ENCODE results near the gene PRICKLE3. TPM values are rescaled to one million over a fixed set of nuclear protein-coding genes. Genes with fewer than 3 reads are reported as not detected.

Gene PRICKLE3
- total RNA-seq, 1 donor from 2014 or later: 2.6 TPM

GRCh38 chrX:49225858-49226257 lies 39.7 kb upstream of the PRICKLE3 start:
- no peaks in the 10 kb centered on the region for H3K36me3 ChIP-seq (ENCODE audit: control insufficient read depth in 3 of 3, insufficient read depth in 3 of 3, low read length in 3 of 3)

GRCh38 chrX:49221868-49222267 lies 35.7 kb upstream of the PRICKLE3 start:
- Histone ChIP-seq H3K27me3 (ENCODE audit: control insufficient read depth in 3 of 3, insufficient read depth in 3 of 3, low read length in 3 of 3) (peaks cover 0 to 3% (median 3%) of the 10 kb centered on the region in 3 donors), H3K36me3 (ENCODE audit: control insufficient read depth in 3 of 3, insufficient read depth in 3 of 3, low read length in 3 of 3) (no peaks in the 10 kb centered on the region), H3K4me3 (ENCODE audit: low read length in 3 of 3) (no peak overlapping the region), H3K4me1 (ENCODE audit: control insufficient read depth in 3 of 3, insufficient read depth in 3 of 3, low read length in 3 of 3) (no peaks in the 10 kb centered on the region), H3K27ac (ENCODE audit: low read depth, low read length) (no peak overlapping the region), H3K9ac (ENCODE audit: low read depth in 1 of 3, low read length in 3 of 3) (no peak overlapping the region), H3K9me3 (ENCODE audit: control insufficient read depth in 3 of 3, low read length in 3 of 3) (no peaks in the 10 kb centered on the region)

More at GRCh38 chrX:49225858-49226257, 39.7 kb upstream of the PRICKLE3 start:
- Histone ChIP-seq H3K4me3 (ENCODE audit: low read length in 3 of 3) (no peak overlapping the region), H3K4me1 (ENCODE audit: control insufficient read depth in 3 of 3, insufficient read depth in 3 of 3, low read length in 3 of 3) (no peaks in the 10 kb centered on the region), H3K9ac (ENCODE audit: low read depth in 1 of 3, low read length in 3 of 3) (no peak overlapping the region), H3K27me3 (ENCODE audit: control insufficient read depth in 3 of 3, insufficient read depth in 3 of 3, low read length in 3 of 3) (peaks cover 0 to 3% (median 3%) of the 10 kb centered on the region in 3 donors), H3K9me3 (ENCODE audit: control insufficient read depth in 3 of 3, low read length in 3 of 3) (no peaks in the 10 kb centered on the region), H3K27ac (ENCODE audit: low read depth, low read length) (no peak overlapping the region)

DNA sequence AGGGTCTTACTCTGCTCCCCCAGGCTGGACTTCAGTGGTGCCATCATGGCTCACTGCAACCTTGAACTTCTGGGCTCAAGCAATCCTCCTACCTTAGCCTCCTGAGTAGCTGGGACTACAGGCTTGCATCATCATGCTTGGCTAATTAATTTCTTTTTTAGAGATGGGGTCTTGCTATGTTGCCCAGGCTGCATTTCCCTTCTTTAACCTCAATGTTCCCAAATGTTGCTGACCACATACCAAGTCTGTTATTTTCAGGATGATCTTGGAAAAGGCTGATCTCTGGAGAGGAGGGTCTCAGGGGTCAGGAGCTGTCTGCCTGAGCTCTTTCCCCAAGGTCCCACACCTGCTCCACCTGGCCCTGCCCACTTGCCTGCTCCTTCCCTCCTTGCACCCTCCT lies 33.9 kb upstream of the PRICKLE3 start:
- Histone ChIP-seq H3K9me3 (ENCODE audit: control insufficient read depth in 3 of 3, low read length in 3 of 3) (no peaks in the 10 kb centered on the region), H3K4me3 (ENCODE audit: low read length in 3 of 3) (no peak overlapping the region), H3K36me3 (ENCODE audit: control insufficient read depth in 3 of 3, insufficient read depth in 3 of 3, low read length in 3 of 3) (no peaks in the 10 kb centered on the region), H3K27ac (ENCODE audit: low read depth, low read length) (no peak overlapping the region), H3K4me1 (ENCODE audit: control insufficient read depth in 3 of 3, insufficient read depth in 3 of 3, low read length in 3 of 3) (no peaks in the 10 kb centered on the region), H3K9ac (ENCODE audit: low read depth in 1 of 3, low read length in 3 of 3) (no peak overlapping the region), H3K27me3 (ENCODE audit: control insufficient read depth in 3 of 3, insufficient read depth in 3 of 3, low read length in 3 of 3) (peaks cover 0 to 3% (median 0%) of the 10 kb centered on the region in 3 donors)

GRCh38 chrX:49214996-49215526 lies 28.9 kb upstream of the PRICKLE3 start:
- no peaks in the 10 kb centered on the region for H3K4me1 ChIP-seq (ENCODE audit: control insufficient read depth in 3 of 3, insufficient read depth in 3 of 3, low read length in 3 of 3)
- no peaks in the 10 kb centered on the region for H3K9me3 ChIP-seq (ENCODE audit: control insufficient read depth in 3 of 3, low read length in 3 of 3)
- H3K9ac ChIP-seq (ENCODE audit: low read depth in 1 of 3, low read length in 3 of 3): no peak overlapping the region
- H3K4me3 ChIP-seq (ENCODE audit: low read length in 3 of 3): no peak overlapping the region
- H3K27ac ChIP-seq (ENCODE audit: low read depth, low read length): no peak overlapping the region
- H3K27me3 ChIP-seq (ENCODE audit: control insufficient read depth in 3 of 3, insufficient read depth in 3 of 3, low read length in 3 of 3): no peaks in the 10 kb centered on the region
- H3K36me3 ChIP-seq (ENCODE audit: control insufficient read depth in 3 of 3, insufficient read depth in 3 of 3, low read length in 3 of 3): no peaks in the 10 kb centered on the region

DNA sequence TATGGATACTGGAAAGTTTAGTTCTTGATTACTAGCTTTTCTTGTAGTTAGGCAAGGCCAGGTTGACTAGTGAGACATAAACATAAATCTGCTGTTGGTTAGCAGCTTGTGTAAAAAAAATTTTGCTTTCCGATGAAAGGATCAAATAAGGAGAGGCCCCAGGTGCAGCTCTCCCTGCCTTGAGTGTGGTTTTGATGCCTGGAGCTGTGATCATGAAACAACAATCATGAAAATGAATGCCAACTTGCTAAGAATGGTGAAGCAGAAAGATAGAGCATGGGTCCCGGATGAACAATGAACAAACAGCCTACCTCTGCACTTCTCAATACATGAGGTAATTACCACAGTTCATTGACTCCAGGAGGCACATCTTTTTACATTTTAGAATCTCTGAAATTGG lies 28.2 kb upstream of the PRICKLE3 start:
- peaks cover 0 to 5% (median 2%) of the 10 kb centered on the region in 3 donors for H3K27me3 ChIP-seq (ENCODE audit: control insufficient read depth in 3 of 3, insufficient read depth in 3 of 3, low read length in 3 of 3)
- H3K4me3 ChIP-seq (ENCODE audit: low read length in 3 of 3): no peak overlapping the region
- no peaks in the 10 kb centered on the region for H3K9me3 ChIP-seq (ENCODE audit: control insufficient read depth in 3 of 3, low read length in 3 of 3)
- H3K4me1 ChIP-seq (ENCODE audit: control insufficient read depth in 3 of 3, insufficient read depth in 3 of 3, low read length in 3 of 3): no peaks in the 10 kb centered on the region
- no peak overlapping the region for H3K9ac ChIP-seq (ENCODE audit: low read depth in 1 of 3, low read length in 3 of 3)
- no peaks in the 10 kb centered on the region for H3K36me3 ChIP-seq (ENCODE audit: control insufficient read depth in 3 of 3, insufficient read depth in 3 of 3, low read length in 3 of 3)
- H3K27ac ChIP-seq (ENCODE audit: low read depth, low read length): no peak overlapping the region

DNA sequence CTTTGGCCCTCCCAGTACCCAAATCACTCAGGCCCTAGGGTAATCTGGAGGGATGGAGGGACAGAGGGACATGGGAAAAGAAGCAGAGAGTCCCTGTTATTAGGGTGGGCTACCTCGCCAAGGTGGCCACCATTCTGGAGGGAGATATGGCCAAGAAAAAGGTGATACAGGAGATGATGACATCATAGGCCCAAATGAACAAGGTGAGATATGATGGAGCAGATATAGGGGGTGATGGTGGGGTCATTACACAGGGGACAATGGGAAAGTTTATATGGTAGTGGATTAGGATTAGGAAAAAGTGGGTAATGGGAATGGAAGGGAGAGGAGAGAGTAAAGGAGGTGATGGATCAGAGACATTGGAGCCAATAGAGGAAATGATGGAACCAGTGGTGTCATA lies 26.7 kb upstream of the PRICKLE3 start:
- no peak overlapping the region for H3K27ac ChIP-seq (ENCODE audit: low read depth, low read length)
- H3K36me3 ChIP-seq (ENCODE audit: control insufficient read depth in 3 of 3, insufficient read depth in 3 of 3, low read length in 3 of 3): no peaks in the 10 kb centered on the region
- no peak overlapping the region for H3K4me3 ChIP-seq (ENCODE audit: low read length in 3 of 3)
- H3K9ac ChIP-seq (ENCODE audit: low read depth in 1 of 3, low read length in 3 of 3): no peak overlapping the region
- peaks cover 0 to 5% (median 5%) of the 10 kb centered on the region in 3 donors for H3K27me3 ChIP-seq (ENCODE audit: control insufficient read depth in 3 of 3, insufficient read depth in 3 of 3, low read length in 3 of 3)
- no peaks in the 10 kb centered on the region for H3K4me1 ChIP-seq (ENCODE audit: control insufficient read depth in 3 of 3, insufficient read depth in 3 of 3, low read length in 3 of 3)
- no peaks in the 10 kb centered on the region for H3K9me3 ChIP-seq (ENCODE audit: control insufficient read depth in 3 of 3, low read length in 3 of 3)

GRCh38 chrX:49212209-49212608 lies 26.0 kb upstream of the PRICKLE3 start:
- Histone ChIP-seq H3K9ac (ENCODE audit: low read depth in 1 of 3, low read length in 3 of 3) (no peak overlapping the region), H3K27ac (ENCODE audit: low read depth, low read length) (no peak overlapping the region), H3K36me3 (ENCODE audit: control insufficient read depth in 3 of 3, insufficient read depth in 3 of 3, low read length in 3 of 3) (no peaks in the 10 kb centered on the region), H3K27me3 (ENCODE audit: control insufficient read depth in 3 of 3, insufficient read depth in 3 of 3, low read length in 3 of 3) (peaks cover 0 to 5% (median 5%) of the 10 kb centered on the region in 3 donors), H3K4me1 (ENCODE audit: control insufficient read depth in 3 of 3, insufficient read depth in 3 of 3, low read length in 3 of 3) (no peaks in the 10 kb centered on the region), H3K9me3 (ENCODE audit: control insufficient read depth in 3 of 3, low read length in 3 of 3) (no peaks in the 10 kb centered on the region), H3K4me3 (ENCODE audit: low read length in 3 of 3) (no peak overlapping the region)

DNA sequence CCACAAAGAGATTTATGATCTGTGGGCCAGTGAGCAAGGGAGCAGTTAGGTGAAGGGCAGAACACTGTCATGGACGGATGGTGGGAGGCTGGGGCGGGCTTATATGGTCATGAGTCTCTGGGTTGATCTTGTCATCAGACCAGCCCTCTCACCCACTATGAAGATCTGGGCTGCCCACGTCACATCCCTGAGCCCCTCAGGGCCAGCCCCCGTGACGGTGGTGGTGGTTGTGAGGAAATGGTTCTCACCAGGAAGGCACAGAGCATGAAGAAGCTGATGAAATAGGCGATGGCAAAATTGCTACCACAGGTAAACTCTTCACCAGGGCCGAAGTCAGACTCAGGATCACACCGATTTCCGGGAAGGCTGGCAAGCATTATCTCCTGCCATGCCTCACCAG lies 24.9 kb upstream of the PRICKLE3 start:
- no peak overlapping the region for H3K4me3 ChIP-seq (ENCODE audit: low read length in 3 of 3)
- no peaks in the 10 kb centered on the region for H3K4me1 ChIP-seq (ENCODE audit: control insufficient read depth in 3 of 3, insufficient read depth in 3 of 3, low read length in 3 of 3)
- H3K27me3 ChIP-seq (ENCODE audit: control insufficient read depth in 3 of 3, insufficient read depth in 3 of 3, low read length in 3 of 3): peaks cover 0 to 5% (median 5%) of the 10 kb centered on the region in 3 donors
- no peaks in the 10 kb centered on the region for H3K36me3 ChIP-seq (ENCODE audit: control insufficient read depth in 3 of 3, insufficient read depth in 3 of 3, low read length in 3 of 3)
- no peak overlapping the region for H3K27ac ChIP-seq (ENCODE audit: low read depth, low read length)
- H3K9ac ChIP-seq (ENCODE audit: low read depth in 1 of 3, low read length in 3 of 3): no peak overlapping the region
- no peaks in the 10 kb centered on the region for H3K9me3 ChIP-seq (ENCODE audit: control insufficient read depth in 3 of 3, low read length in 3 of 3)

DNA sequence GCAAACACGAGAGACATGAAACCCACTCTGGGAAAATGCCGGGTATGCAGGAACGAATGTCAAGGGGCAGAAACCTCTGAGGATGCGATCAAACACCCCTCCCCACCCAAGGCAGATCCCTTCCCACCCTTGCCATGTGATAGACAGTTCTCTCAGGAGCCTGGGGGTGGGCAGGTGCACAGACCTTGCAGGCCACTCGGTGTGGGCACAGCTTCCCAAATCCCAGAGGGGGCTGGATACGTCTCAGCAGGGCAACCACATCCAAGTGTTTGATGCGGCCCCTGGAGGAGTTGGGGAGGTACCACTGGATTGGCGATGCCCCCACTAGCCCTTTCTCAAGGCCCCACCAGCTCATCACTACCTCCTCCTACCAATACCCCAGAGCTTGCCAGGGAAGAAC lies 24.2 kb upstream of the PRICKLE3 start:
- Histone ChIP-seq H3K27me3 (ENCODE audit: control insufficient read depth in 3 of 3, insufficient read depth in 3 of 3, low read length in 3 of 3) (peaks cover 0 to 9% (median 5%) of the 10 kb centered on the region in 3 donors), H3K27ac (ENCODE audit: low read depth, low read length) (no peak overlapping the region), H3K4me3 (ENCODE audit: low read length in 3 of 3) (no peak overlapping the region), H3K36me3 (ENCODE audit: control insufficient read depth in 3 of 3, insufficient read depth in 3 of 3, low read length in 3 of 3) (no peaks in the 10 kb centered on the region), H3K4me1 (ENCODE audit: control insufficient read depth in 3 of 3, insufficient read depth in 3 of 3, low read length in 3 of 3) (no peaks in the 10 kb centered on the region), H3K9ac (ENCODE audit: low read depth in 1 of 3, low read length in 3 of 3) (no peak overlapping the region), H3K9me3 (ENCODE audit: control insufficient read depth in 3 of 3, low read length in 3 of 3) (no peaks in the 10 kb centered on the region)

GRCh38 chrX:49209434-49210251 lies 23.5 kb upstream of the PRICKLE3 start:
- Histone ChIP-seq H3K4me1 (ENCODE audit: control insufficient read depth in 3 of 3, insufficient read depth in 3 of 3, low read length in 3 of 3) (no peaks in the 10 kb centered on the region), H3K27ac (ENCODE audit: low read depth, low read length) (no peak overlapping the region), H3K4me3 (ENCODE audit: low read length in 3 of 3) (no peak overlapping the region)

More at GRCh38 chrX:49209434-49210251, 23.5 kb upstream of the PRICKLE3 start:
- H3K36me3 ChIP-seq (ENCODE audit: control insufficient read depth in 3 of 3, insufficient read depth in 3 of 3, low read length in 3 of 3): no peaks in the 10 kb centered on the region
- no peaks in the 10 kb centered on the region for H3K9me3 ChIP-seq (ENCODE audit: control insufficient read depth in 3 of 3, low read length in 3 of 3)
- peaks cover 0 to 9% (median 5%) of the 10 kb centered on the region in 3 donors for H3K27me3 ChIP-seq (ENCODE audit: control insufficient read depth in 3 of 3, insufficient read depth in 3 of 3, low read length in 3 of 3)
- no peak overlapping the region for H3K9ac ChIP-seq (ENCODE audit: low read depth in 1 of 3, low read length in 3 of 3)
